B cell (primary cell): ENCODE data around the gene RAB3C. TPM values are rescaled to one million over a fixed set of nuclear protein-coding genes. Genes with fewer than 3 reads are reported as not detected.

Experiments used
- ATAC-seq: fragments of 200-7000 bp; cut with Tn5 transposase; one replicate; pipeline ENCODE4 v1.10.0; 2021; ENCODE audit warnings: low read depth, mild to moderate bottlenecking, moderate number of reproducible peaks, moderate library complexity
- CTCF ChIA-PET: fragments of 350-600 bp; sonication (Branson Sonifier 250); formaldehyde crosslinking; loops from one replicate; lab custom pipeline; 2021; ENCODE audit warnings: antibody characterized with exemption, inconsistent platforms; lab: Charles Lee
- POLR2A ChIA-PET: fragments of 350-600 bp; sonication (Branson Sonifier 250); formaldehyde crosslinking; loops from one replicate; lab custom pipeline; 2021; ENCODE audit warnings: antibody characterized with exemption; lab: Charles Lee
- DNase-seq: peaks from one replicate; pipeline ENCODE4 v3.0.0; 2013
- H2AFZ ChIP-seq: 2 replicates; pipeline ENCODE4 v1.6.1; 2012; ENCODE audit warnings: mild to moderate bottlenecking, low read depth, low read length; ENCODE audit not compliant: insufficient read depth, poor library complexity, severe bottlenecking
- H3K27ac ChIP-seq, 2 donors: 1 replicate in 1 of 2; 2 replicates in 1 of 2; pipeline ENCODE4 v1.5.1; 2012 to 2013; ENCODE audit warnings: low read length in 2 of 2, mild to moderate bottlenecking in 2 of 2, moderate library complexity in 1 of 2
- H3K27me3 ChIP-seq, 4 experiments: fragments of 200-600 bp in 1 of 4; sonication (generic) in 1 of 4; replicated peaks in 1 of 4; 1 replicate in 2 of 4; 2 replicates in 2 of 4; pipeline versions ENCODE4 v1.6.1 to v1.7.0; 2013 to 2016; ENCODE audit warnings: low read length in 3 of 4, mild to moderate bottlenecking in 2 of 4, mixed read lengths in 1 of 4, moderate library complexity in 1 of 4; ENCODE audit not compliant: insufficient read depth in 4 of 4, control insufficient read depth in 3 of 4; ENCODE audit errors: control extremely low read depth in 1 of 4
- H3K36me3 ChIP-seq, 2 experiments: replicated peaks in 1 of 2; 1 replicate in 1 of 2; 2 replicates in 1 of 2; pipeline versions ENCODE4 v1.6.1 to v1.7.1; 2013; ENCODE audit warnings: low read length in 1 of 2; ENCODE audit not compliant: insufficient read depth in 2 of 2, control insufficient read depth in 1 of 2; ENCODE audit errors: control extremely low read depth in 1 of 2, extremely low read depth in 1 of 2
- H3K4me1 ChIP-seq, 2 donors: fragments of 200-600 bp in 1 of 2; sonication (generic) in 1 of 2; 1 replicate in 1 of 2; 2 replicates in 1 of 2; pipeline versions ENCODE4 v1.5.1 to v1.6.1; 2013 to 2017; ENCODE audit warnings: low read length in 2 of 2; ENCODE audit not compliant: control insufficient read depth in 2 of 2, insufficient read depth in 2 of 2
- H3K4me2 ChIP-seq: replicated peaks from 2 replicates; pipeline ENCODE3; 2012; ENCODE audit warnings: mild to moderate bottlenecking, low read depth, low read length; ENCODE audit not compliant: poor library complexity, severe bottlenecking
- H3K4me3 ChIP-seq, 5 experiments: fragments of 200-600 bp in 1 of 5; sonication (generic) in 1 of 5; 1 replicate in 3 of 5; 2 replicates in 2 of 5; pipeline versions ENCODE4 v1.5.1 to v1.7.0; 2011 to 2016; ENCODE audit warnings: low read length in 4 of 5, mild to moderate bottlenecking in 4 of 5, low read depth in 2 of 5, control low read depth in 1 of 5, moderate library complexity in 1 of 5; ENCODE audit not compliant: insufficient read depth in 1 of 5; ENCODE audit errors: control extremely low read depth in 1 of 5, extremely low read depth in 1 of 5
- H3K79me2 ChIP-seq: fragments of 200-600 bp; sonication (generic); one replicate; pipeline ENCODE4 v1.6.0; 2016; ENCODE audit warnings: low read length; ENCODE audit not compliant: control insufficient read depth, insufficient read depth
- H3K9ac ChIP-seq: fragments of 200-600 bp; sonication (generic); 2 replicates; pipeline ENCODE4 v1.6.1; 2017; ENCODE audit warnings: mild to moderate bottlenecking, low read length, moderate library complexity
- H3K9me3 ChIP-seq, 3 donors: one replicate each; pipeline versions ENCODE4 v1.6.1 to v1.7.1; 2013; ENCODE audit warnings: low read length in 2 of 3; ENCODE audit not compliant: control insufficient read depth in 2 of 3, insufficient read depth in 1 of 3; ENCODE audit errors: control extremely low read depth in 1 of 3
- H4K20me1 ChIP-seq: 2 replicates; pipeline ENCODE4 v1.6.0; 2012; ENCODE audit warnings: mild to moderate bottlenecking, low read length; ENCODE audit not compliant: insufficient read depth, control insufficient read depth, poor library complexity, severe bottlenecking
- H3K27ac Mint-ChIP-seq: one replicate; pipeline ENCODE4 v1.8.0; 2021; ENCODE audit warnings: mixed read lengths
- H3K27me3 Mint-ChIP-seq: one replicate; pipeline ENCODE4 v1.8.0; 2021; ENCODE audit warnings: mixed read lengths
- H3K4me1 Mint-ChIP-seq: one replicate; pipeline ENCODE4 v1.8.0; 2021; ENCODE audit warnings: mixed read lengths
- H3K4me3 Mint-ChIP-seq: one replicate; pipeline ENCODE4 v1.8.0; 2021; ENCODE audit warnings: mixed read lengths
- H3K9me3 Mint-ChIP-seq: one replicate; pipeline ENCODE4 v1.8.0; 2022; ENCODE audit warnings: mixed read lengths; ENCODE audit not compliant: insufficient read depth
- EZH2 ChIP-seq: IDR thresholded peaks from 2 replicates; pipeline ENCODE4 v1.6.1; 2012; ENCODE audit warnings: borderline replicate concordance, low read depth, mild to moderate bottlenecking, moderate library complexity, low read length; ENCODE audit not compliant: insufficient read depth, poor library complexity, severe bottlenecking
- WGBS: methylation state at CpG from one replicate; pipeline ENCODE4 v1.1.5; 2013; ENCODE audit warnings: missing lambda C conversion rate; ENCODE audit not compliant: insufficient coverage; 5-methylcytosine and 5-hydroxymethylcytosine counted together
- intact Hi-C: fragments of 100-400 bp; cut with micrococcal nuclease; formaldehyde crosslinking; loops from one replicate; pipeline ENCODE4 v1.10.0; 2022
- polyA plus RNA-seq: library from polyadenylated mRNA; depleted of rRNA; stranded (reverse); fragments of >200 nt; gene quantifications from 2 replicates; pipeline ENCODE4 v1.2.3, GENCODE V29; 2012
- total RNA-seq, 2 donors: library from RNA; stranded (reverse); fragments of 120-200 nt in 1 of 2; gene quantifications; 1 replicate in 1 of 2; 2 replicates in 1 of 2; pipeline versions ENCODE4 v1.2.3 to v1.2.4, GENCODE V29; 2013 to 2022
- TF ChIP-seq, protein P1 (sequence below): fragments of 200-600 bp; IDR thresholded peaks from one replicate; pipeline ENCODE4 v1.8.0; 2022; ENCODE audit warnings: antibody characterized with exemption, mild to moderate bottlenecking

RAB3C gene
- total and polyA plus RNA-seq, 2 donors (not counting 1 experiment from before 2014, with no cell fraction given) = 0.20 to 0.58 TPM

GRCh38 chr5:58847041-58847440 is 264.2 kb downstream of the RAB3C start:
- ChIA-PET POLR2A (no interaction called here), CTCF (interaction anchor here (0.9 to 12.5 kb wide), 8 partner anchors 12 to 1549 kb away, joined by 3 to 354 read pairs (median 4); no protein-coding TSS in a partner anchor)
- ATAC-seq (no peak), DNase-seq (no peak)
- H3K4me1 ChIP-seq = no peaks in the 10 kb centered on the region
- H3K9me3 ChIP-seq = no peaks in the 10 kb centered on the region
- H3K4me2 ChIP-seq = no peak overlapping the region
- H4K20me1 ChIP-seq = no peaks in the 10 kb centered on the region
- TF ChIP-seq, protein P1, sequence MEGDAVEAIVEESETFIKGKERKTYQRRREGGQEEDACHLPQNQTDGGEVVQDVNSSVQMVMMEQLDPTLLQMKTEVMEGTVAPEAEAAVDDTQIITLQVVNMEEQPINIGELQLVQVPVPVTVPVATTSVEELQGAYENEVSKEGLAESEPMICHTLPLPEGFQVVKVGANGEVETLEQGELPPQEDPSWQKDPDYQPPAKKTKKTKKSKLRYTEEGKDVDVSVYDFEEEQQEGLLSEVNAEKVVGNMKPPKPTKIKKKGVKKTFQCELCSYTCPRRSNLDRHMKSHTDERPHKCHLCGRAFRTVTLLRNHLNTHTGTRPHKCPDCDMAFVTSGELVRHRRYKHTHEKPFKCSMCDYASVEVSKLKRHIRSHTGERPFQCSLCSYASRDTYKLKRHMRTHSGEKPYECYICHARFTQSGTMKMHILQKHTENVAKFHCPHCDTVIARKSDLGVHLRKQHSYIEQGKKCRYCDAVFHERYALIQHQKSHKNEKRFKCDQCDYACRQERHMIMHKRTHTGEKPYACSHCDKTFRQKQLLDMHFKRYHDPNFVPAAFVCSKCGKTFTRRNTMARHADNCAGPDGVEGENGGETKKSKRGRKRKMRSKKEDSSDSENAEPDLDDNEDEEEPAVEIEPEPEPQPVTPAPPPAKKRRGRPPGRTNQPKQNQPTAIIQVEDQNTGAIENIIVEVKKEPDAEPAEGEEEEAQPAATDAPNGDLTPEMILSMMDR = no peak
- no peak for TF ChIP-seq EZH2
- peaks cover 3% of the 10 kb centered on the region for H3K27me3 Mint-ChIP-seq
- H3K4me3 ChIP-seq = no peak overlapping the region
- H3K27ac ChIP-seq = no peak overlapping the region
- 95% methylated on average over 2 of the region's 5 CpGs for WGBS
- no peaks in the 10 kb centered on the region for H3K27me3 ChIP-seq
- no peaks in the 10 kb centered on the region for H3K4me1 Mint-ChIP-seq
- no peak overlapping the region for H2AFZ ChIP-seq
- no peaks in the 10 kb centered on the region for H3K9me3 Mint-ChIP-seq
- no peaks in the 10 kb centered on the region for H3K79me2 ChIP-seq
- no peaks in the 10 kb centered on the region for H3K36me3 ChIP-seq
- H3K27ac Mint-ChIP-seq = no peak overlapping the region
- no peak overlapping the region for H3K4me3 Mint-ChIP-seq
- no peak overlapping the region for H3K9ac ChIP-seq
- intact Hi-C loops = no loop called here

GRCh38 chr5:58849223-58849622 is 266.3 kb downstream of the RAB3C start:
- Mint-ChIP-seq H3K4me1 (no peaks in the 10 kb centered on the region), H3K9me3 (no peaks in the 10 kb centered on the region), H3K27me3 (peaks cover 3% of the 10 kb centered on the region), H3K4me3 (no peak overlapping the region), H3K27ac (no peak overlapping the region)
- Histone ChIP-seq H4K20me1 (no peaks in the 10 kb centered on the region), H3K9me3 (no peaks in the 10 kb centered on the region), H3K79me2 (no peaks in the 10 kb centered on the region), H3K4me2 (no peak overlapping the region), H3K27me3 (no peaks in the 10 kb centered on the region), H2AFZ (no peak overlapping the region), H3K9ac (no peak overlapping the region), H3K36me3 (no peaks in the 10 kb centered on the region), H3K4me3 (no peak overlapping the region), H3K4me1 (no peaks in the 10 kb centered on the region), H3K27ac (no peak overlapping the region)
- intact Hi-C loops = no loop called here
- DNase-seq (no peak), ATAC-seq (no peak)
- TF ChIP-seq EZH2 = no peak
- TF ChIP-seq, protein P1 = no peak
- ChIA-PET POLR2A (no interaction called here), CTCF (interaction anchor here (0.7 to 12.5 kb wide), 27 partner anchors 8 to 1551 kb away, joined by 3 to 354 read pairs (median 5); partner anchors contain the start of genes PLK2 and RAB3C)
- no CpG with 5 or more reads among the region's 1 CpG for WGBS
